IMR-90 (cell line): ENCODE measurements around the gene CERT1.

ENCODE experiments used
- CHD1 ChIP-seq: IDR thresholded peaks from 2 replicates; pipeline ENCODE4 v1.6.1; 2012; ENCODE audit warnings: low read depth, low read length, improper control_type of control experiment
- CTCF ChIP-seq: conservative IDR thresholded peaks from 2 replicates; pipeline ENCODE4 v1.5.1; 2012; ENCODE audit warnings: mild to moderate bottlenecking, low read depth, low read length, improper control_type of control experiment
- FOS ChIP-seq: fragments of 150-350 bp; IDR thresholded peaks from 2 replicates; pipeline ENCODE4 v1.6.1; 2016; ENCODE audit warnings: low read depth, low read length
- MAFK ChIP-seq: IDR thresholded peaks from 2 replicates; pipeline ENCODE4 v1.6.1; 2012; ENCODE audit warnings: low read depth, low read length, improper control_type of control experiment
- MAZ ChIP-seq: IDR thresholded peaks from 2 replicates; pipeline ENCODE4 v1.6.1; 2012; ENCODE audit warnings: low read depth, mild to moderate bottlenecking, low read length, improper control_type of control experiment, moderate library complexity, borderline replicate concordance
- MXI1 ChIP-seq: IDR thresholded peaks from 2 replicates; pipeline ENCODE4 v1.6.1; 2012; ENCODE audit warnings: low read depth, mild to moderate bottlenecking, low read length, moderate library complexity, borderline replicate concordance
- POLR2A ChIP-seq: IDR thresholded peaks from 2 replicates; pipeline ENCODE4 v1.6.1; 2012; ENCODE audit warnings: mild to moderate bottlenecking, low read depth, low read length
- RAD21 ChIP-seq: IDR thresholded peaks from 2 replicates; pipeline ENCODE4 v1.6.1; 2012; ENCODE audit warnings: low read length, improper control_type of control experiment
- RCOR1 ChIP-seq: IDR thresholded peaks from 2 replicates; pipeline ENCODE4 v1.6.1; 2012; ENCODE audit warnings: mild to moderate bottlenecking, low read length, improper control_type of control experiment; ENCODE audit not compliant: insufficient replicate concordance
- SMC3 ChIP-seq: fragments of 150-350 bp; IDR thresholded peaks from 2 replicates; pipeline ENCODE4 v1.6.1; 2016; ENCODE audit warnings: low read depth, mild to moderate bottlenecking, antibody characterized with exemption, low read length, moderate library complexity
- USF2 ChIP-seq: fragments of 150-350 bp; IDR thresholded peaks from 2 replicates; pipeline ENCODE4 v1.6.1; 2017; ENCODE audit warnings: mild to moderate bottlenecking, antibody characterized with exemption, low read length, low read depth

GRCh38 chr5:75551471-75551870, 40.0 kb upstream of the CERT1 start:
- TF ChIP-seq CTCF (no peak), USF2 (no peak), MXI1 (no peak), FOS (no peak), RAD21 (no peak), POLR2A (no peak), RCOR1 (no peak), CHD1 (no peak), SMC3 (no peak), MAFK (no peak), MAZ (no peak)
